Measurements from ENCODE around the gene SHROOM3. TPM values are rescaled to one million over a fixed set of nuclear protein-coding genes. Genes with fewer than 3 reads are reported as not detected.
"Not testable (repeated sequence)": the region's sequence is repeated elsewhere in the genome, so short reads cannot be mapped to it uniquely, and the experiment has no call there.

SHROOM3 gene
- total RNA-seq, 2 donors from 2014 or later: 18.1 to 21.8 TPM

DNA sequence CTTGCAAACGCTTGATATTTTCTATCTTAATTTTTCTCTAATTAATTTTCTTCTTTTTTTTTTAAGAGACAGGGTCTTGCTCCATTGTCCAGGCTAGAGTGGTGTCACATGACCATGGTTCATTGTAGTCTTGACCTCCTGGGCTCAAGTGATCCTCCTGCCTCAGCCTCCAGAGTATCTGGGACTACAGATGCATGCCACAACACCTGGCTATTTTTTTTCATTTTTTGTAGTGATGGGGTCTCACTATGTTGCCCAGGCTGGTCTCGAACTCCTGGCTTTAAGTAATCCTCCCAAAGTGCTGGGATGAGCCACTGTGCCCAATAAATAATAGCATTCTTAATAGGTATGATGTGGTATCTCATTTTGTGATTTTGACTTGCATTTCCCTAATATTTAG lies 18.2 kb downstream of the SHROOM3 start:
- Histone ChIP-seq H3K27me3 (ENCODE audit: control insufficient read depth, insufficient read depth, low read length, poor library complexity, severe bottlenecking) (no peaks in the 10 kb centered on the region), H3K36me3 (ENCODE audit: control insufficient read depth, insufficient read depth, low read length) (no peaks in the 10 kb centered on the region), H3K4me3 (ENCODE audit: low read length) (no peak overlapping the region), H3K9ac (ENCODE audit: extremely low read depth, low read length, poor library complexity, severe bottlenecking) (no peak overlapping the region), H3K9me3 (ENCODE audit: control insufficient read depth, low read length) (no peaks in the 10 kb centered on the region), H3K27ac (ENCODE audit: low read depth, low read length) (no peak overlapping the region), H3K4me1 (ENCODE audit: control insufficient read depth, insufficient read depth, low read length) (no peaks in the 10 kb centered on the region)
- TF ChIP-seq, protein P1, sequence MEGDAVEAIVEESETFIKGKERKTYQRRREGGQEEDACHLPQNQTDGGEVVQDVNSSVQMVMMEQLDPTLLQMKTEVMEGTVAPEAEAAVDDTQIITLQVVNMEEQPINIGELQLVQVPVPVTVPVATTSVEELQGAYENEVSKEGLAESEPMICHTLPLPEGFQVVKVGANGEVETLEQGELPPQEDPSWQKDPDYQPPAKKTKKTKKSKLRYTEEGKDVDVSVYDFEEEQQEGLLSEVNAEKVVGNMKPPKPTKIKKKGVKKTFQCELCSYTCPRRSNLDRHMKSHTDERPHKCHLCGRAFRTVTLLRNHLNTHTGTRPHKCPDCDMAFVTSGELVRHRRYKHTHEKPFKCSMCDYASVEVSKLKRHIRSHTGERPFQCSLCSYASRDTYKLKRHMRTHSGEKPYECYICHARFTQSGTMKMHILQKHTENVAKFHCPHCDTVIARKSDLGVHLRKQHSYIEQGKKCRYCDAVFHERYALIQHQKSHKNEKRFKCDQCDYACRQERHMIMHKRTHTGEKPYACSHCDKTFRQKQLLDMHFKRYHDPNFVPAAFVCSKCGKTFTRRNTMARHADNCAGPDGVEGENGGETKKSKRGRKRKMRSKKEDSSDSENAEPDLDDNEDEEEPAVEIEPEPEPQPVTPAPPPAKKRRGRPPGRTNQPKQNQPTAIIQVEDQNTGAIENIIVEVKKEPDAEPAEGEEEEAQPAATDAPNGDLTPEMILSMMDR (conservative IDR thresholded peaks at IDR 0.05): no peak
- DNase-seq: no peak
- no peak overlapping the region for H3K4me3 Mint-ChIP-seq
- peaks cover 2% of the 10 kb centered on the region for H3K4me1 Mint-ChIP-seq
- WGBS, 2 experiments (ENCODE audit: insufficient coverage in 1 of 2, insufficient read length in 1 of 2): 64 to 88% methylated on average over 2 of the region's 2 CpGs
- H3K27ac Mint-ChIP-seq: no peak overlapping the region
- no peaks in the 10 kb centered on the region for H3K36me3 Mint-ChIP-seq (ENCODE audit: low read depth)
- no peaks in the 10 kb centered on the region for H3K9me3 Mint-ChIP-seq
- H3K27me3 Mint-ChIP-seq (ENCODE audit: insufficient read depth): no peaks in the 10 kb centered on the region

DNA sequence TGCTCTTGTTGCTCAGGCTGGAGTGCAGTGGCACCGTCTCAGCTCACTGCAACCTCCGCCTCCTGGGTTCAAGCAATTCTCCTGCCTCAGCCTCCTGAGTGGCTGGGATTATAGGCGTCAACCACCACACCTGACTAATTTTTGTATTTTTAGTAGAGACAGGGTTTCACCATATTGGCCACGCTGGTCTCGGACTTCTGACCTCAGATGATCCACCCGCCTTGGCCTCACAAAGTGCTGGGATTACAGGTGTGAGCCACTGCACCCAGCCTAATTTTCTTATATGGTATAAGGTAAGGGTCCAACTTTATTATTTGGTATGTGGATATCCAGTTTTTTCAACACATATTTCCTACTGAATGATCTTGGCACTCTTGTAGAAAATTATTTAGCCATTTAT lies 19.0 kb downstream of the SHROOM3 start:
- not testable (repeated sequence) for DNase-seq; H3K4me3 Mint-ChIP-seq; H3K27me3 ChIP-seq (ENCODE audit: control insufficient read depth, insufficient read depth, low read length, poor library complexity, severe bottlenecking); H3K9ac ChIP-seq (ENCODE audit: extremely low read depth, low read length, poor library complexity, severe bottlenecking); H3K27ac Mint-ChIP-seq; H3K9me3 ChIP-seq (ENCODE audit: control insufficient read depth, low read length); H3K9me3 Mint-ChIP-seq; H3K27ac ChIP-seq (ENCODE audit: low read depth, low read length); H3K4me3 ChIP-seq (ENCODE audit: low read length); H3K27me3 Mint-ChIP-seq (ENCODE audit: insufficient read depth); H3K4me1 ChIP-seq (ENCODE audit: control insufficient read depth, insufficient read depth, low read length); H3K36me3 ChIP-seq (ENCODE audit: control insufficient read depth, insufficient read depth, low read length); H3K36me3 Mint-ChIP-seq (ENCODE audit: low read depth)
- peaks cover 10% of the 10 kb centered on the region for H3K4me1 Mint-ChIP-seq
- WGBS, 2 experiments (ENCODE audit: insufficient coverage in 1 of 2, insufficient read length in 1 of 2): 90 to 93% methylated on average over 3 to 6 of the region's 6 CpGs

DNA sequence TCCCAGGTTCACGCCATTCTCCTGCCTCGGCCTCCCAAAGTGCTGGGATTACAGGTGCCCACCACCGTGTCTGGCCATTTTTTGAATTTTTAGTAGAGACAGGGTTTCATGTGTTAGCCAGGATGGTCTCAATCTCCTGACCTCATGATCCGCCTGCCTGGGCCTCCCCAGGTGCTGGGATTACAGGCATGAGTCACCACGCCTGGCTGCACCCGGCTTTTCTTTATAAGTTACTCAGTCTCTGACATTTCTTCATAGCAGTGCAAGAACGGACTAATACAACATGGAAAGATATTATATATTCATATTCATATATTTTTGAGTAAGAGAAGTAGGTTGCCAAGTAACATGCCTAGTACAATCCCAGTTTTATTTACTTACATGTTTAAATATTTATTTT lies 22.9 kb downstream of the SHROOM3 start:
- peak; percentile 60 for DNase-seq
- Mint-ChIP-seq H3K27me3 (ENCODE audit: insufficient read depth) (peaks cover 2% of the 10 kb centered on the region), H3K4me1 (peaks cover 17% of the 10 kb centered on the region), H3K4me3 (no peak overlapping the region), H3K36me3 (ENCODE audit: low read depth) (peaks cover under 1% of the 10 kb centered on the region), H3K27ac (peak overlapping the region; percentile 70), H3K9me3 (peaks cover 4% of the 10 kb centered on the region)
- H3K27ac ChIP-seq (ENCODE audit: low read depth, low read length): peak overlapping the region; percentile 99
- H3K4me3 ChIP-seq (ENCODE audit: low read length): no peak overlapping the region
- peaks cover 6% of the 10 kb centered on the region for H3K9me3 ChIP-seq (ENCODE audit: control insufficient read depth, low read length)
- TF ChIP-seq, protein P1 (conservative IDR thresholded peaks at IDR 0.05): no peak
- no peak overlapping the region for H3K9ac ChIP-seq (ENCODE audit: extremely low read depth, low read length, poor library complexity, severe bottlenecking)
- peaks cover 10% of the 10 kb centered on the region for H3K4me1 ChIP-seq (ENCODE audit: control insufficient read depth, insufficient read depth, low read length)
- H3K36me3 ChIP-seq (ENCODE audit: control insufficient read depth, insufficient read depth, low read length): no peaks in the 10 kb centered on the region
- H3K27me3 ChIP-seq (ENCODE audit: control insufficient read depth, insufficient read depth, low read length, poor library complexity, severe bottlenecking): no peaks in the 10 kb centered on the region
- WGBS, 2 experiments (ENCODE audit: insufficient coverage in 1 of 2, insufficient read length in 1 of 2): 87 to 98% methylated on average over 3 to 6 of the region's 7 CpGs

DNA sequence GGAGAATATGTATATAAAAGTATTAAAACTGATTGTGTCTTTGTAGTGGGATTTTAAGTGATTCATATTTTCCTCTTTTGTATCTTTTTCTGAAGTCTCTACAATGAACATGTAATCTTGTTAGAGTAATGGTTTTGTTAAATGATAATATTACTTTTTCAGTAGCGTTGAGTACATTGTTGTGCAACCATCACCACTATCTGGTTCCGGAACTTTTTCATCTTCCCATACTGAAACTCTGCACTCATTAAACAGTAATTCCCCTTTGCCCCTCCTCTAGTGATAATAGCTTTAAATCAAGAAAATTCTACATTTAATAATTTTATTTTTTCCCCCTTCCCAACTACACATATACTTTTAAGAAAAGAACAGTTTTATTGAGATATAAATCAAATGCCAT lies 23.3 kb downstream of the SHROOM3 start:
- H3K4me3 Mint-ChIP-seq: no peak overlapping the region
- Histone ChIP-seq H3K9me3 (ENCODE audit: control insufficient read depth, low read length) (peaks cover 11% of the 10 kb centered on the region), H3K27ac (ENCODE audit: low read depth, low read length) (peak overlapping the region; percentile 99), H3K9ac (ENCODE audit: extremely low read depth, low read length, poor library complexity, severe bottlenecking) (peak overlapping the region; percentile 56), H3K4me3 (ENCODE audit: low read length) (no peak overlapping the region), H3K27me3 (ENCODE audit: control insufficient read depth, insufficient read depth, low read length, poor library complexity, severe bottlenecking) (no peaks in the 10 kb centered on the region), H3K4me1 (ENCODE audit: control insufficient read depth, insufficient read depth, low read length) (peaks cover 10% of the 10 kb centered on the region), H3K36me3 (ENCODE audit: control insufficient read depth, insufficient read depth, low read length) (no peaks in the 10 kb centered on the region)
- no peak for DNase-seq
- peaks cover 17% of the 10 kb centered on the region for H3K4me1 Mint-ChIP-seq
- peaks cover 5% of the 10 kb centered on the region for H3K36me3 Mint-ChIP-seq (ENCODE audit: low read depth)
- H3K9me3 Mint-ChIP-seq: peaks cover 8% of the 10 kb centered on the region
- H3K27ac Mint-ChIP-seq: peak overlapping the region; percentile 98
- WGBS, 2 experiments (ENCODE audit: insufficient coverage in 1 of 2, insufficient read length in 1 of 2): 100% methylated on average over 2 of the region's 2 CpGs; no CpG with 5 or more reads in 1 of the 2 experiments
- H3K27me3 Mint-ChIP-seq (ENCODE audit: insufficient read depth): peaks cover 2% of the 10 kb centered on the region
- TF ChIP-seq, protein P1 (conservative IDR thresholded peaks at IDR 0.05): no peak

All from endodermal cell (in vitro differentiated cells).